Esophagus (tissue), 2 donors: ENCODE results near the gene ZMYND8. TPM values are rescaled to one million over a fixed set of nuclear protein-coding genes. Genes with fewer than 3 reads are reported as not detected.
"Not testable (repeated sequence)": the region's sequence is repeated elsewhere in the genome, so short reads cannot be mapped to it uniquely, and the experiment has no call there.

Experiments
- H3K27ac ChIP-seq, 2 donors: one replicate each; pipeline ENCODE4 v1.5.1; 2013; ENCODE audit warnings: low read depth in 2 of 2, mild to moderate bottlenecking in 2 of 2, inconsistent platforms in 1 of 2, low read length in 1 of 2, moderate library complexity in 1 of 2
- H3K27me3 ChIP-seq, 2 donors: one replicate each; pipeline ENCODE4 v1.6.1; 2013; ENCODE audit warnings: low read length in 2 of 2, control low read depth in 1 of 2, mild to moderate bottlenecking in 1 of 2; ENCODE audit not compliant: insufficient read depth in 2 of 2, control insufficient read depth in 1 of 2
- H3K36me3 ChIP-seq, 2 donors: one replicate each; pipeline ENCODE4 v1.6.1; 2013; ENCODE audit warnings: low read length in 1 of 2; ENCODE audit not compliant: control insufficient read depth in 2 of 2, insufficient read depth in 2 of 2
- H3K4me1 ChIP-seq, 2 donors: one replicate each; pipeline ENCODE4 v1.6.1; 2013; ENCODE audit warnings: low read length in 1 of 2; ENCODE audit not compliant: control insufficient read depth in 2 of 2, insufficient read depth in 2 of 2
- H3K4me3 ChIP-seq, 2 donors: one replicate each; pipeline ENCODE4 v1.5.1; 2013; ENCODE audit warnings: low read length in 2 of 2, mild to moderate bottlenecking in 2 of 2, low read depth in 1 of 2, moderate library complexity in 1 of 2
- H3K9me3 ChIP-seq, 2 donors: one replicate each; pipeline ENCODE4 v1.6.1; 2013; ENCODE audit warnings: mild to moderate bottlenecking in 2 of 2, low read depth in 1 of 2, low read length in 1 of 2, moderate library complexity in 1 of 2; ENCODE audit not compliant: control insufficient read depth in 2 of 2, insufficient read depth in 1 of 2
- WGBS, 2 donors: extraction: QIAGEN DNeasy Blood & Tissue Kit; methylation state at CpG; one replicate each; pipeline ENCODE4 v1.1.7; 2013; 5-methylcytosine and 5-hydroxymethylcytosine counted together
- polyA plus RNA-seq, 2 donors: library from polyadenylated mRNA; stranded (reverse); fragments of 200-250 nt; gene quantifications; one replicate each; pipeline ENCODE4 v1.2.3, GENCODE V29; 2013
- donor health status: healthy with polysubstance abuse.
- donor health status: Bipolar disorder and iron deficiency.

ZMYND8 gene
- polyA plus RNA-seq, 2 donors: 8.8 to 18.7 TPM

DNA sequence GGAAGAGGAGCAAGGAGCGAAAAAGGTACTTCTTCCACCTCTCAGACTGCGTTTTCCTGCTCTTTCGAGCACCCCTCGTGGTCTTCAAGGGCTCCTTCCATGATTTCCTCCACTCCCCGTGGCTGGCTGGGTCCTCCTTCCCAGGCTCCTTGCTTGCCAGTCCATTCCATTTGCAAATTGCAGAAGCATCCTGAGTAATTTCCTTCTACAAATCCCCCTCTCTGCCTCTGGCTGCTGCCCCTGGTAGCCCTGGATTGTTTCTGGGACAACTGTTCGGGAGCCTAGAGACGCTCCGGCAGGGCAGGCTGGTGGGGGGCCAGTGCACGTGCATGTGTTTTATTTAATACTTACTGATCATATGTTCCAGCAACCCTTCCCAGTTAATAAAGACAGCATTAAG, 173.1 kb downstream of the ZMYND8 start:
- Histone ChIP-seq H3K27me3 (no peaks in the 10 kb centered on the region), H3K27ac (no peak overlapping the region), H3K9me3 (no peaks in the 10 kb centered on the region), H3K36me3 (peaks cover 0 to 9% of the 10 kb centered on the region in 2 donors), H3K4me3 (no peak overlapping the region), H3K4me1 (no peaks in the 10 kb centered on the region)
- WGBS, 2 donors: 66 to 76% methylated on average over 9 of the region's 9 CpGs

DNA sequence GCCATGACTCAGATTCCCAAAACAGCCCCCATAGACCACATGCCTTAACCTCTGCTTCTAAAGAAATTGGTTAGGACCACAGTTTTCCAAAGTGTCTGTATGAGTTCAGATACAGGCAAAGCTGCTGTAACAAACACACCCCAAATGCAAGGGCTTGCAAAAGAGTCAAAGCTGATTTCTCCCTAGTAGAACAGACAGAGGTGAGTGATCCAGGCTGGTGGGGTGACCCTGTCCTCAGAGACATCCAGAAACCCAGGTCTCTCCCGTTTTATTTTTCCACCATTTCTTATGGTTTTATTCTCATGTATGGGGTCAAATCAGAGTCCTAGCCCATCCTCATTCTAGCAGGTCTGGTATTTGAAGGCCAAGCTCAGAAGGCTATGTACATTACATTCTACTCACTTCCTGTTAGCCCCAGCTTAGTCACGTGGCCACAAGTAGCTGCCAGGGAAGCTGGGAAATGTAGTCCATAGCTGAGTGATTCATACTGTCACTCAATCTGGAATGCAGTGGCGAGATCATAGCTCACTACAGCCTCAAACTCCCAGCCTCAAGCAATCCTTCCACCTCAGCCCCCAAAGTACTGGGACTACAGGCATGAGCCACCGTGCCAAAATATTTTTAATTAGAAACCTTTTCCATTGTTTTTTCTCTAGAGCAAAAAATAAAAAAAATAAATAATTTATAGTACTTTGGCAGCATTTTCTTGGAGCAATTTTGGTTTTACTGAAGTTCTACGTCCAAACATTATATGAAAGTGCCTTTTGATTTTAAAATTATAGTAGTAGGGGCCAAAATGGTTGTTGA, 175.2 kb downstream of the ZMYND8 start:
- Histone ChIP-seq H3K27me3 (no peaks in the 10 kb centered on the region), H3K9me3 (no peaks in the 10 kb centered on the region), H3K4me1 (no peaks in the 10 kb centered on the region), H3K36me3 (peaks cover 0 to 7% of the 10 kb centered on the region in 2 donors), H3K4me3 (no peak overlapping the region), H3K27ac (no peak overlapping the region)
- WGBS, 2 donors: 72 to 80% methylated on average over 5 of the region's 5 CpGs

- Histone ChIP-seq H3K27ac (no peak overlapping the region), H3K27me3 (no peaks in the 10 kb centered on the region), H3K9me3 (no peaks in the 10 kb centered on the region), H3K36me3 (peaks cover 0 to 16% of the 10 kb centered on the region in 2 donors), H3K4me3 (no peak overlapping the region), H3K4me1 (no peaks in the 10 kb centered on the region)
Measured at GRCh38 chr20:47179267-47179666, 177.2 kb downstream of the ZMYND8 start.

- Histone ChIP-seq H3K36me3 (peaks cover 0 to 16% of the 10 kb centered on the region in 2 donors), H3K4me3 (no peak overlapping the region), H3K4me1 (no peaks in the 10 kb centered on the region), H3K27ac (no peak overlapping the region), H3K9me3 (no peaks in the 10 kb centered on the region), H3K27me3 (no peaks in the 10 kb centered on the region)
- 86 to 88% methylated on average over 1 of the region's 1 CpG for WGBS, 2 donors
Measured at GRCh38 chr20:47178851-47179250, 177.6 kb downstream of the ZMYND8 start.

DNA sequence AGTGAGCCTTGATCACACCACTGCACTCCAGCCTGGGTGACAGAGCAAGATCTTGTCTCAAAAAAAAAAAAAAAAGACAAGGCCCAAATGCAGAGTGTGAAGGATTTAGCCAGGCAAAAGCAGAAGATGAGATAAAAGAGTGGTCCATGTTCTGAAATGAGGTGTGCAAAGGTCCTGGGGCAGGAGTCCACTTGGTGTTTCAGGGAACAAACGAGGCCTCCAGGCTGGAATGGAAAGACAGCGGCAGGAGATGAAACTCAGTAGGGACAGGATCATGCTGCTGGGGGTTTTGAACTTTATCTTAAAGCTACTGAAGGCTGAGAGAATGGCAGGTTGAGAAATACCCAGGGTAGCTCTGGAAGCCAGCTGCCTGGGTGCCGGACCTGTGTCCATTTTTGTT, 178.2 kb downstream of the ZMYND8 start:
- Histone ChIP-seq H3K36me3 (peaks cover 0 to 16% of the 10 kb centered on the region in 2 donors), H3K4me3 (no peak overlapping the region), H3K9me3 (no peaks in the 10 kb centered on the region), H3K27ac (no peak overlapping the region), H3K4me1 (no peaks in the 10 kb centered on the region), H3K27me3 (no peaks in the 10 kb centered on the region)
- WGBS, 2 donors: 71 to 78% methylated on average over 3 of the region's 3 CpGs

- 77 to 81% methylated on average over 5 of the region's 5 CpGs for WGBS, 2 donors
- peaks cover 0 to 21% of the 10 kb centered on the region in 2 donors for H3K36me3 ChIP-seq
- not testable (repeated sequence) for H3K27me3 ChIP-seq, H3K4me1 ChIP-seq, H3K27ac ChIP-seq, H3K9me3 ChIP-seq, H3K4me3 ChIP-seq
Measured at GRCh38 chr20:47176217-47176616, 180.3 kb downstream of the ZMYND8 start.

- 38 to 50% methylated on average over 6 of the region's 6 CpGs for WGBS, 2 donors
- Histone ChIP-seq H3K4me3 (no peak overlapping the region), H3K9me3 (no peaks in the 10 kb centered on the region), H3K27me3 (no peaks in the 10 kb centered on the region), H3K4me1 (no peaks in the 10 kb centered on the region), H3K27ac (no peak overlapping the region), H3K36me3 (peaks cover 0 to 16% of the 10 kb centered on the region in 2 donors)
Measured at GRCh38 chr20:47175493-47175892, 181.0 kb downstream of the ZMYND8 start.

- Histone ChIP-seq H3K4me3 (no peak overlapping the region), H3K36me3 (peaks cover 0 to 16% of the 10 kb centered on the region in 2 donors), H3K9me3 (no peaks in the 10 kb centered on the region), H3K27ac (no peak overlapping the region), H3K4me1 (no peaks in the 10 kb centered on the region), H3K27me3 (no peaks in the 10 kb centered on the region)
- WGBS, 2 donors: 78 to 87% methylated on average over 20 to 21 of the region's 21 CpGs
Measured at GRCh38 chr20:47174456-47175243, 181.8 kb downstream of the ZMYND8 start.

DNA sequence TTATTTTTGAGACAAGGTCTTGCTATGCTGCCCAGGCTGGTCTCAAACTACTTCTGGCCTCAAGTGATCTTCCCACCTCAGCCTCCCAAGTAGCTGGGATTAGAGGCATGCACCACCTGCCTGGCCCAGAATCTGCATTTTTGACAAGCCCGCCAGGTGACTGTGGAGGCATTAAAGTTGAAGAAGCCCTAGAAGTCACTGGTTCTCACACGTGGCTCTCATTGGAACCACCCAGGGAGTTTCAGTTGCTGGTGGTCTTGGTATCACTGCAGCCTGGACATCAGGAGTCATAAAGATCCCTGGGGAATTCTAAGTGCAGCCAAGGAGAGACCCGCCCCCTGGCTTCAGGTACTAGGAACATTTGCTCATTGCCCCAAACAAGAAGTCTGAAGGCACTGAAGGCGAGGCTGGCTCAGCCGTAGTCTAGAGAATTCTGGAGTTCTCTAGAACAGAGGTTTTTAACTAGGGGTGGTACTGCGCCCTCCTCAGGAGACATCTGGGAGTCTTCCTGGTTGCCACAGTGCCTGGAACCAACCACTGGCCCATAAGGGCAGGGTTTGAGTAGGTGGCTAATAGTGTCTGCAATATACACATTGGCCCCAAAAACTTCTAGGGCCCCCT, 182.8 kb downstream of the ZMYND8 start:
- Histone ChIP-seq H3K36me3 (peaks cover 0 to 16% of the 10 kb centered on the region in 2 donors), H3K27me3 (no peaks in the 10 kb centered on the region), H3K9me3 (no peaks in the 10 kb centered on the region), H3K4me1 (no peaks in the 10 kb centered on the region), H3K27ac (no peak overlapping the region), H3K4me3 (no peak overlapping the region)
- WGBS, 2 donors: 89 to 90% methylated on average over 6 of the region's 6 CpGs
